Ishikawa (cell line): ENCODE data around the gene PIBF1.

ENCODE experiments used
- EP300 ChIP-seq: IDR thresholded peaks from 2 replicates; pipeline ENCODE4 v1.6.1; 2012; ENCODE audit warnings: borderline replicate concordance
- RAD21 ChIP-seq: IDR thresholded peaks from 2 replicates; pipeline ENCODE4 v1.6.1; 2012; ENCODE audit warnings: low read depth
- YY1 ChIP-seq: IDR thresholded peaks from 2 replicates; pipeline ENCODE4 v1.6.1; 2012; ENCODE audit warnings: low read depth
- TF ChIP-seq, protein P1 (sequence below): IDR thresholded peaks from 2 replicates; pipeline ENCODE4 v1.6.1; 2012
- TF ChIP-seq, protein P2 (sequence below): IDR thresholded peaks from 2 replicates; pipeline ENCODE4 v1.6.1; 2012

DNA sequence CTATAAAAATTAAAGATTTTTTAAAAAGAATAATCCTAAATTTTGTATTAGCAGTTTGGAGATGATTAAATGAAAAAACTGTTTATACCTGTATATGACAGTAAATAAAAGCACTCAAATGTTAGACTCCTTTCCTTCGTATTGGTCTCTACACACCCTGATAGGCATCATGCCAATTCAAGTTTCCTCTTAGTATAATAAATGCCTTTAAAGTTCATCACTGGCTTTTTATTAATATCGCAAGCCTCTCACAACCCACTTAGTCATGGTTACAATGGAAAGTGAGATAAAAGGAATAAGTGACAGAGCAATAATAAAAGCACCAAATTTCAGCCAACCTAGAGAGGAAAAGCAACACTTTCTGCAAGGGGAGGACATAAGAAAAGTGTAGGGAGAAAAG, 102.2 kb downstream of the PIBF1 start:
- no peak for TF ChIP-seq RAD21
- TF ChIP-seq, protein P1, sequence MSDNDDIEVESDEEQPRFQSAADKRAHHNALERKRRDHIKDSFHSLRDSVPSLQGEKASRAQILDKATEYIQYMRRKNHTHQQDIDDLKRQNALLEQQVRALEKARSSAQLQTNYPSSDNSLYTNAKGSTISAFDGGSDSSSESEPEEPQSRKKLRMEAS: no peak
- no peak for TF ChIP-seq EP300
- TF ChIP-seq, protein P2, sequence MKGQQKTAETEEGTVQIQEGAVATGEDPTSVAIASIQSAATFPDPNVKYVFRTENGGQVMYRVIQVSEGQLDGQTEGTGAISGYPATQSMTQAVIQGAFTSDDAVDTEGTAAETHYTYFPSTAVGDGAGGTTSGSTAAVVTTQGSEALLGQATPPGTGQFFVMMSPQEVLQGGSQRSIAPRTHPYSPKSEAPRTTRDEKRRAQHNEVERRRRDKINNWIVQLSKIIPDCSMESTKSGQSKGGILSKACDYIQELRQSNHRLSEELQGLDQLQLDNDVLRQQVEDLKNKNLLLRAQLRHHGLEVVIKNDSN: no peak
- TF ChIP-seq YY1: no peak
